ENCODE measurements around the gene HHIPL1.

The HHIPL1 gene

GRCh38 chr14:99627100-99627499, 17.8 kb upstream of the HHIPL1 start:
- in situ Hi-C loops (cut with HindIII; ENCODE audit: low sequenced_read_pairs): no loop called here
- no peak for DNase-seq (ENCODE audit: low read depth)
- H3K4me3 ChIP-seq (ENCODE audit: low read depth, low read length): no peak overlapping the region
- TF ChIP-seq CTCF (IDR thresholded peaks at IDR 0.05; ENCODE audit: low read depth, low read length, missing control alignments): no peak

GRCh38 chr14:99627510-99628381, 17.2 kb upstream of the HHIPL1 start:
- DNase-seq (ENCODE audit: low read depth): no peak
- TF ChIP-seq CTCF (IDR thresholded peaks at IDR 0.05; ENCODE audit: low read depth, low read length, missing control alignments): no peak
- H3K4me3 ChIP-seq (ENCODE audit: low read depth, low read length): no peak overlapping the region
- in situ Hi-C loops (cut with HindIII; ENCODE audit: low sequenced_read_pairs): no loop called here

GRCh38 chr14:99628887-99629618, 15.9 kb upstream of the HHIPL1 start:
- DNase-seq (ENCODE audit: low read depth): no peak

GRCh38 chr14:99630202-99630601, 14.7 kb upstream of the HHIPL1 start:
- in situ Hi-C loops (cut with HindIII; ENCODE audit: low sequenced_read_pairs): no loop called here
- H3K4me3 ChIP-seq (ENCODE audit: low read depth, low read length): no peak overlapping the region
- no peak for DNase-seq (ENCODE audit: low read depth)
- no peak for TF ChIP-seq CTCF (IDR thresholded peaks at IDR 0.05; ENCODE audit: low read depth, low read length, missing control alignments)

More at GRCh38 chr14:99628887-99629618, 15.9 kb upstream of the HHIPL1 start:
- TF ChIP-seq CTCF (IDR thresholded peaks at IDR 0.05; ENCODE audit: low read depth, low read length, missing control alignments): peak; percentile 98
- no peak overlapping the region for H3K4me3 ChIP-seq (ENCODE audit: low read depth, low read length)
- in situ Hi-C loops (cut with HindIII; ENCODE audit: low sequenced_read_pairs): no loop called here

- no peak for TF ChIP-seq CTCF (IDR thresholded peaks at IDR 0.05; ENCODE audit: low read depth, low read length, missing control alignments)
Observed at GRCh38 chr14:99632410-99633035, 12.4 kb upstream of the HHIPL1 start.

GRCh38 chr14:99633141-99633540, 11.8 kb upstream of the HHIPL1 start:
- TF ChIP-seq CTCF (IDR thresholded peaks at IDR 0.05; ENCODE audit: low read depth, low read length, missing control alignments): no peak
- DNase-seq (ENCODE audit: low read depth): no peak
- no peak overlapping the region for H3K4me3 ChIP-seq (ENCODE audit: low read depth, low read length)
- in situ Hi-C loops (cut with HindIII; ENCODE audit: low sequenced_read_pairs): no loop called here

More at GRCh38 chr14:99632410-99633035, 12.4 kb upstream of the HHIPL1 start:
- in situ Hi-C loops (cut with HindIII; ENCODE audit: low sequenced_read_pairs): no loop called here
- no peak overlapping the region for H3K4me3 ChIP-seq (ENCODE audit: low read depth, low read length)
- DNase-seq (ENCODE audit: low read depth): no peak
